Stimulated activated CD8-positive, alpha-beta memory T cell treated with anti-CD3 and anti-CD28 coated beads, Interleukin-4, amount 100 ng/mL, for 4 hours (primary cell): ENCODE results near the gene CT45A5.
"Not testable (repeated sequence)": the region's sequence is repeated elsewhere in the genome, so short reads cannot be mapped to it uniquely, and the experiment has no call there.

Experiments
- DNase-seq, 2 donors: peaks; one replicate each; pipeline ENCODE4 v3.0.0-alpha.2; 2020; ENCODE audit warnings: low read depth in 2 of 2, low spot score in 1 of 2

Gene CT45A5

GRCh38 chrX:135785403-135785802 is at the start of gene CT45A5:
Gene CT45A5 (minus strand): TSS chrX:135785503. CDS start chrX:135781729, 3,774 bp downstream.
- not testable (repeated sequence) for DNase-seq

- DNase-seq: not testable (repeated sequence)
Observed at GRCh38 chrX:135819912-135820311, 34.6 kb upstream of the CT45A5 start, which contains the start of gene CT45A2. Gene CT45A2 (minus strand): TSS chrX:135820012. CDS start chrX:135816265, 3,747 bp downstream.

GRCh38 chrX:135802687-135803086 is 17.4 kb upstream of the CT45A5 start, which contains the start of gene CT45A6:
Gene CT45A6 (minus strand): TSS chrX:135802787. CDS start chrX:135798993, 3,794 bp downstream.
- not testable (repeated sequence) for DNase-seq

GRCh38 chrX:135768091-135768490 is 17.2 kb downstream of the CT45A5 start, which contains the start of gene CT45A3:
Gene CT45A3 (minus strand): TSS chrX:135768191. CDS start chrX:135764444, 3,747 bp downstream.
- not testable (repeated sequence) for DNase-seq

- DNase-seq: not testable (repeated sequence)
Observed at GRCh38 chrX:135744739-135745138, 40.6 kb downstream of the CT45A5 start.

GRCh38 chrX:135741192-135741715 is 44.0 kb downstream of the CT45A5 start:
- no peak for DNase-seq

GRCh38 chrX:135740681-135741149 is 44.6 kb downstream of the CT45A5 start:
- DNase-seq: no peak

GRCh38 chrX:135737366-135738071 is 47.8 kb downstream of the CT45A5 start:
- no peak for DNase-seq

GRCh38 chrX:135734666-135735065 is 50.6 kb downstream of the CT45A5 start:
- not testable (repeated sequence) for DNase-seq
